GM12865 (cell line): Measurements from ENCODE around the gene MPRIP.

ENCODE experiments used
- DNase-seq: peaks from one replicate; pipeline ENCODE4 v3.0.0; 2010; ENCODE audit warnings: low read depth
- H3K4me3 ChIP-seq: 2 replicates; pipeline ENCODE4 v1.5.1; 2011; ENCODE audit warnings: mild to moderate bottlenecking, low read depth, low read length, control low read depth
- TF ChIP-seq, protein P1 (sequence below): IDR thresholded peaks from 2 replicates; pipeline ENCODE4 v1.5.1; 2011; ENCODE audit warnings: low read length, control low read depth, low read depth, inconsistent platforms; ENCODE audit not compliant: insufficient read depth; ENCODE audit errors: missing control alignments

Gene MPRIP

DNA sequence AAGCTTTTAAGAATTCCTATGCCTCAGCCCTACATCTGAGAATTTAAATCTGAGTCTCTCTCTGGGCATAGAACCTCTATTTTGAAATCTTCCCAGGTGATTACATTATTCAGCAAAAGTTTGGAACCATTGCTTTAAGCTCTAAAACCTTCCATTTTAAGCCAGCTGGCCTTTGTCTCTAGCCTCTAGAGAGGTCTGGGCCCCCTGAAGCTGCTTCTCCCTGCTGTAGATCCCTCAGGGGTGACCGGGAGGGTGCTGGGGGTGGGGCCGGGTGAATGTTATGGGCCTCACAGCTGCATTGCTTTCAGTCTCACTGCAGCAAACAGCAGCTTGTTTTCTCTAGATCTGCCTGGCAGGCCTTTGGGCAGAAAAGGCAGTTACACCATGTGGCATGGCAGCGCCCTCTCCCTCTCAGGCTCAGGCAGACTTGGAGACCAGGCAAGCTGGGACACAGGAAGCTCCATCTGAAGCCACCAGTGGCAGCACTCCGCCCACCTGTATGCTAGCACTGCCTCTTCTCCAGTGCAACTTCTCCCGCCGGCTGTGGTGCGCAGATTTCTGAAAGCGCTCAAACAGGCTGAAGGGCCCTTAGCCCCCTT is 66.3 kb downstream of the MPRIP start:
- DNase-seq: no peak
- H3K4me3 ChIP-seq: no peak overlapping the region
- TF ChIP-seq, protein P1, sequence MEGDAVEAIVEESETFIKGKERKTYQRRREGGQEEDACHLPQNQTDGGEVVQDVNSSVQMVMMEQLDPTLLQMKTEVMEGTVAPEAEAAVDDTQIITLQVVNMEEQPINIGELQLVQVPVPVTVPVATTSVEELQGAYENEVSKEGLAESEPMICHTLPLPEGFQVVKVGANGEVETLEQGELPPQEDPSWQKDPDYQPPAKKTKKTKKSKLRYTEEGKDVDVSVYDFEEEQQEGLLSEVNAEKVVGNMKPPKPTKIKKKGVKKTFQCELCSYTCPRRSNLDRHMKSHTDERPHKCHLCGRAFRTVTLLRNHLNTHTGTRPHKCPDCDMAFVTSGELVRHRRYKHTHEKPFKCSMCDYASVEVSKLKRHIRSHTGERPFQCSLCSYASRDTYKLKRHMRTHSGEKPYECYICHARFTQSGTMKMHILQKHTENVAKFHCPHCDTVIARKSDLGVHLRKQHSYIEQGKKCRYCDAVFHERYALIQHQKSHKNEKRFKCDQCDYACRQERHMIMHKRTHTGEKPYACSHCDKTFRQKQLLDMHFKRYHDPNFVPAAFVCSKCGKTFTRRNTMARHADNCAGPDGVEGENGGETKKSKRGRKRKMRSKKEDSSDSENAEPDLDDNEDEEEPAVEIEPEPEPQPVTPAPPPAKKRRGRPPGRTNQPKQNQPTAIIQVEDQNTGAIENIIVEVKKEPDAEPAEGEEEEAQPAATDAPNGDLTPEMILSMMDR: no peak

DNA sequence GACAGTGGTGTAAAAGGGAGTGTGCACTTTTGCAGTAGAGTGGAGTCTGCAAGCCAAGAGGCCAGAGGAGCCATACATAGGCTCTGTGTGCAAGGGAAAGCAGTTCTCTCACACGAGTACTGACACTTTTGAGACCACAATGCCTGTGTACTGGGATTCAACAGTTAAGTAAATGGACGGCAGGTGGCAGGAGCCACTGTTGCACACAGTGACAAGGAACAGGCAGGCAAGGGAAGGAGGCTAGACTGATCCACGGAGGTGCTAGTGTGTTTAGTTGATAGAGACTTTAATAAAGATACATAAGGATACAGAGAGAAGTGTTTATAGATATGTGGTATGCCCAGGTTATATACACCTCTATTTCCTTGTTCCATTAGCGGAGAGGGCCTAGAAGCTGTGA is 67.0 kb downstream of the MPRIP start:
- TF ChIP-seq, protein P1: no peak
- H3K4me3 ChIP-seq: no peak overlapping the region
- no peak for DNase-seq

DNA sequence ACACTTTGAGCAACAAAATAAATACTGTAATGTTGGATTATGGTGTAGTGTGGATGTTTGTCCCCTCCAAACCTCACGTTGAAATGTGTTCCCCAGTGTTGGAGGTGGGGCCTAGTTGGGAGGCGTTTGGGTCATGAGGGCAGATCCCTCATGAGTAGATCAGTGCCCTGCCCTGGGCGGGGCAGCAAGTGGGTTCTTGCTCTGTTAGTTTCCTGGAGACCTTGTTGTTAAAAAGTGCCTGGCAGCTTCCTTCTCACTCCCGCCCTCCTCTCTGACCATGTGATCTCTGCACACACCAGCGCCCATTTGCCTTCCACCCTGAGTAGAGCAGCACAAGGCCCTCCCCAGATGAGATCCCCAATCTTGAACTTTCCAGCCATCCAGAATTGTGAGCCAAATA is 67.7 kb downstream of the MPRIP start:
- TF ChIP-seq, protein P1: no peak
- peak; percentile 8 for DNase-seq
- H3K4me3 ChIP-seq: no peak overlapping the region

DNA sequence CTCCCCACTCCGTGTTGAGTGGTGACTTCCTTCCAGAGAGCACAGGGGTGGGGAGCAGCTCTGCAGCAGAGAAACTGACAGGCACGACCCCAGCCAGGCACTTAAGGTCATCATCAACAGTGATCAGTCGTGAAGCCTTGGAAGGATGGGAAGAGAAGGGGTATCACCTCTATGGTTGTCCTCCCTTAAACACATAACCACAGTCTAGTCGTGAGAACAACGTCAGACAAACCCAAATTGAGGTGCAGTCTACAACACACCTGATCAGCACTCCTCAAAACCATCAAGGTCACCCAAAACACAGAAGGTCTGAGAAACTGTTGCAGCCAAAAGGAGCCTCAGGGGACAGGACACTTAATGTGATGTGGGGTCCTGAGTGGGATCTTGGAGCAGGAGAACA is 68.3 kb downstream of the MPRIP start:
- no peak for DNase-seq
- TF ChIP-seq, protein P1: no peak
- no peak overlapping the region for H3K4me3 ChIP-seq

DNA sequence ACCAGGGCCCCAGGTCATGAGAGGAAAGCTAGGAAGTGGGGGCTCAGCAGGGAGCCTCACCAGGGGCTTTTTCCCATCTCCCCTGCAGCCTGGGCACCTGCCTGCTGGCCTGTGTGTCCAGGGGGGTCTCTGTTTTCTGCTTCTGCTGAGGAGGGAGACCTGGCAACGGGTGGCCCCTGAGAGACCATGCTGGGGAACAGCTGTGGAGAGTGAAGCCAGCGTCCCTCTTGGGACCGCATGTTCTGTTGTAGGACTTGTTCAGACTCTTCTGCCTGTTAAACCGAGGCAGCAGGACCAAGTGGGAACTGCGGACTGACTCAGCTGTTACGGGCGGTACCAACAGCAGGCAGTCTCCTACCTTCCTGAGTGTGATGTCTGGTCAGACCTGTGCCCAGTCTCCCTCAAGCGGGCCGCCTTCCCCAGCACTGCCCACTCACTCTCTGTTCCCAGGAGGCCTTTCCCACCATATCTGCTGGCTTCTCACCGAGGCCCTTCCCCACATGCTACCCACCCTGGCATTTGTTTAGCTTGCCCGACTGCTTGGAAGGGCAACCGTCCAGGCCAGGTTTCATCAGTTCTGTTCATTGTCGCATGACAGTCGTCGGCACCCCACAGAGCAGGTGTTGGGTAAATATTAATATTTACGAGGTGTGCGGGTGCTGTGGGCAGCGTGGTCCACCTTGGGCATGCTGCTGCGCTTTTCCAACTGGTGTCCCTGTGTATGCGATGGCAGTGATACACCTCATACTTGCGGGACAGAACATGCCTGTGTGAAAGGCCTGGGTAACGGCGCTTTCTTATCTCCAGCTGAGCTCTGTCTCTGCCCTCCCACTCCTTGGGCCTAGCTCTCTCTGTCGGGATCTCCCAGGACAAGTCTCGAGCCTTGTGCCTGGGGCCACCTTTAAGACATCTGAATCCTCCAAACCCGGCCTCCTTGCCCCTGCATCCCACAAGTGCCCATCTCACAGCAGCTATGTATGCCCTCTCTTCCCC is 69.4 kb downstream of the MPRIP start:
- no peak for DNase-seq
- no peak overlapping the region for H3K4me3 ChIP-seq
- TF ChIP-seq, protein P1: no peak

DNA sequence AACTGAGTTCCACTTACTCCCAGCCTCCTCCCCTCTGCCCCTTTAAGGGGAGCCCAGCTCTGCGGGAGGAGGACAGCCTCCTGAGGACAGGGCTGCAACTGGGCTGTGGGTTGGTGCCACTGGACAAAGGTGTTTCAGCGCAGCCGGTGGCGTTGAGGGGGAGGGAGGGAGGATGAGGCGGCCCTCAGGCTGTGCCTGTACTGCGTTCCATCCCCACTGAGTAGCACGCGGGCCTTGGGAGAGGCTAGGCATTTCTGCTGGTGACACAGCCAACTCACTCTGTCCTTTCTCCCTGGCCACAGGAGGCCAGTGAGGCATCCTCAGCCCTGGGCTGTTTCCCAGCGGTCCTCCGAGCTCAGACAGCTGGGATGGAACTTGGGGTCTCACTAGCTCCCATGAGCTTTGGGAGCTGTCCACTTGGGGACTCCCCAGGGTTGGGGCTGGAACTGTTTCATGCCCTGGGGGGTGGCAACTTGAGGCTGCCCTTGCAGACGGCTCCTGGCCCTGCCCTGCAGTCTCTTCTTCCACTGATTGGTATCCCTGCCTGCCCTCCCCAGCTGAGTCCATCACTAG is 70.5 kb downstream of the MPRIP start:
- no peak for DNase-seq
- TF ChIP-seq, protein P1: no peak
- no peak overlapping the region for H3K4me3 ChIP-seq
